ENCODE data around the gene ZNF2.
A peak's percentile ranks its signal among the peaks of the same experiment; 100 is the strongest.

The ZNF2 gene

DNA sequence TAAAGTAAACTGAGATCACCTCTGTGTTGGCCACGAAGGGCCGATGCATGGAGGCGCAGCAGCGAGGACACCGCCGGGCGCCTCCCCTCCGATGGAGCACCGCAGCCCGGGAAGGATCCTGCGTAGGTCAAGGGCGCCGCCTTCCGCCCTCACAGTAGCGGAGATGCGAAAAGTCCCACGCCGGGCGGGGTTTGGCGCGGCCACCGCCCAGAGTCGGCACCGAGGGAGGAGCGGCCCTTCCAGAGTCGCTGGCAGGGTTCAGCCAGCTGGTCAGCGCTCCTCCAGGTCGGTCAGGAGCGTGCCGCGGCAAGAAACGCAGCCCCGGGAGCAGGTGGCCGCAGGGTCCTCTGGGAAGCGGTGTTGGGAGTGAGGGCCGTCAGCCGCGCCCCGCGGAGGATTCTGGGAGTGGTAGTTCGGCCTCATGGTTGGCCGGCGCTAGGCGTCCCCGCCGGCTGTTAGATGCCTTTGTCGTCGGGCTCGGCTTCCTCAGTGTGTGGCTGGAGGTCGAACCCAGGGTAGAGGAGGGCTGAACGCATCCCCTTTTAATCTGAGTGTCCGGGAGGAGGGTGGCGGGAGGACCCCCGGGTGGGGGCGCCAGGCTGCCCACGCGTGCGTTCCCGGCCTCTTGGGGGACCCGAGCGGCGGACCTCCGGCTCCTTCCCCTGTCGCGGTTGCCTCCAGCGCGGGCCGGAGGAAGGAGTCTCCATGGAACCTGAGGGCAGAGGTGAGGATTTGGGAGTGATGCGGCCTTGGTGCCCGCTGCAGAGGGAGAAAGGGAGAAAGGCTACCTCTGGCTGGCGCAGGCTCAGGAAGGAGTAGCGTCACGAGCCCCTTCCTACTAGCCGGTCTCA is 41.7 kb downstream of the ZNF2 start, which contains the start of gene ZNF892:
Gene ZNF892 (plus strand): TSS at position 411 of the 851 bp plus-strand sequence. CDS start 295 bp downstream, at position 706.
- DNase-seq, result peak; percentile 82

DNA sequence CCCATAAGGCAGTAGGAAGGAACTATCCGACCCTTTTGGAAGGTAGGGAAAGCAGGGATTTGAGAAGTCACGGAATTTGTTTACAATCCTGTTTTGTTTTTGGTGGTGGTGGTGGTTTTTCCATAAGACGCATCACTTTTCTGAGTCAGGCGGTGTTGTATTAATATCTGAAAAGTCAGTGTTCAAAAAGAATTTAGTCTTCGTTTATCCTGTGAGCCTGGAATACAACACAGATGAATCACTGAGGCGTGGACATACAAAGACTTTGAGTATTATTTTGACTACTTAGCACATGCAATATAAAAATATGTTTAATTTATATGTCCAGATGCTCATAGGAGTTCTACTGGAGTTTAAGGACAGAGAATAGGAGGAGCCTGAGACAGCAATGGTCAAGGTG is 42.5 kb downstream of the ZNF2 start:
- DNase-seq, result no peak

GRCh38 chr2:95215018-95215612 is 49.5 kb downstream of the ZNF2 start:
- no peak for DNase-seq

- no peak for DNase-seq
These were observed 54.8 kb downstream of the ZNF2 start for GRCh38 chr2:95220449-95220848.

- DNase-seq, result no peak
These were observed 60.0 kb downstream of the ZNF2 start for GRCh38 chr2:95225658-95226057.

DNA sequence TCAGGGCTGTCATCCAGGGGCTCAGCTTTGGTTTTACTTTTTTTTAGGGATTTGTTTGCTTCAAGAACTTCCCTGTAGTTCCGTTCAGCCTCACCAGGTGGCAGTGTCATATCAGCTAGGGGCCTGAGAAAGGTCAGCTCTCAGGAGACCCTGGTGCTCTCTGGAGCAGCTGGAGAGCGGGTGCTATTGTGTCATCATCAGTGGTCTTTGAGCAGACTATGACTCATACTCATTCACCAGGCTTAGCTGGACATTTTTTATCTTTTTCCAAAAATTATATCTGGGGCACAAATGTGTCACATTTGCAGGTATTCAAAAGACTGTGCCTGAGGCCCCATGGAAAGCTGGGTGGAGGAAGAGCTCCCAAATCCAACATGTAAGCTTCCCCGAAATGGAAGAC is 66.1 kb downstream of the ZNF2 start:
- DNase-seq, result no peak

DNA sequence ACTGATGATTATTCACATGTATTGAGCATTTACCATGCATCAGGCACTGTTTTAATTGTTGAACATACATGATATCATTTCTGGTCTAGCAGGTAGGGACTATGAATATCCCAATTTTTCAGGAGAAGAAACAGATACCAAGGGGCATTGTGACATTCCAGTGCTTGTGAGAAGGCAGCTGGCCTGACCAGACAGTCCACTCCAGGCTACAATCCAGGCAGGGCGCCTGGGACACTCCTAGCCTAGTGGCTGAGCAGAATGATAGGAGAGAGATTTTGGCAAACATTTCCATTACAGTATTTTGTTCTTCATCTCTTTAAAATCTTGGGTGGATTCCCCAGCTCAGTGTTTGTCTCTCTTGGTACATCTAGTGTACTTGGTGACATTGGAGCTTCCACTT is 66.6 kb downstream of the ZNF2 start:
- DNase-seq, result no peak
